Kidney (tissue), 14 donors: ENCODE results near the gene ZBTB16. TPM values are rescaled to one million over a fixed set of nuclear protein-coding genes. Genes with fewer than 3 reads are reported as not detected.

Source experiments
- DNase-seq, 5 donors: peaks; one replicate each; pipeline ENCODE4 v3.0.0-alpha.2; 2013 to 2020
- FAIRE-seq: peaks from 2 replicates; lab custom pipeline; 2012; peaks lifted over from hg19 to GRCh38; lab: Jason Lieb, UNC
- H3K27ac ChIP-seq, 2 donors: one replicate each; pipeline ENCODE4 v1.7.0; 2013; ENCODE audit warnings: low read depth in 2 of 2, low read length in 2 of 2, inconsistent platforms in 1 of 2
- H3K27me3 ChIP-seq: one replicate; pipeline ENCODE4 v1.7.1; 2013; ENCODE audit warnings: low read length, inconsistent platforms; ENCODE audit not compliant: control insufficient read depth, insufficient read depth
- H3K36me3 ChIP-seq, 3 donors: one replicate each; pipeline versions ENCODE4 v1.7.0 to v1.7.1; 2013; ENCODE audit warnings: low read length in 3 of 3, control low read depth in 1 of 3, inconsistent platforms in 1 of 3; ENCODE audit not compliant: insufficient read depth in 3 of 3, control insufficient read depth in 2 of 3
- H3K4me1 ChIP-seq, 3 donors: one replicate each; pipeline versions ENCODE4 v1.7.0 to v1.7.1; 2013; ENCODE audit warnings: low read length in 3 of 3, inconsistent platforms in 1 of 3, low read depth in 1 of 3; ENCODE audit not compliant: control insufficient read depth in 2 of 3, insufficient read depth in 2 of 3
- H3K4me3 ChIP-seq, 3 donors: one replicate each; pipeline versions ENCODE4 v1.7.0 to v1.8.1; 2013; ENCODE audit warnings: low read length in 3 of 3, control low read depth in 1 of 3, inconsistent platforms in 1 of 3
- H3K9ac ChIP-seq, 3 donors: one replicate each; pipeline versions ENCODE4 v1.7.0 to v1.7.1; 2013; ENCODE audit warnings: low read length in 3 of 3, control low read depth in 1 of 3, inconsistent platforms in 1 of 3
- H3K9me3 ChIP-seq, 3 donors: one replicate each; pipeline versions ENCODE4 v1.7.0 to v1.7.1; 2013; ENCODE audit warnings: low read length in 3 of 3, control low read depth in 1 of 3, inconsistent platforms in 1 of 3; ENCODE audit not compliant: control insufficient read depth in 2 of 3, insufficient read depth in 1 of 3
- CTCF ChIP-seq: IDR thresholded peaks from 3 replicates; pipeline ENCODE4 v1.5.1; 2012; ENCODE audit warnings: mild to moderate bottlenecking, moderate library complexity, borderline replicate concordance; ENCODE audit not compliant: insufficient read depth; ENCODE audit errors: extremely low read depth
- intact Hi-C: fragments of 100-400 bp; cut with DNase I; formaldehyde crosslinking; loops from one replicate; pipeline ENCODE4 v1.11.1; 2022
- polyA plus RNA-seq: library from polyadenylated mRNA; stranded (reverse); fragments of 350-450 nt; fragmentation: Illumina TruSeq; extraction: RNeasy Lipid Tissue Mini Kit (QIAGEN cat#74804); gene quantifications from one replicate; pipeline ENCODE4 v1.2.3, GENCODE V29; 2014; ENCODE audit warnings: low read depth, low replicate concordance; ENCODE audit not compliant: insufficient read depth
- total RNA-seq: library from RNA; stranded (reverse); fragmentation: NEBNext Ultra II Directional; extraction: Animal tissue kit (Norgen Biotek cat#: 25700); gene quantifications from one replicate; pipeline ENCODE4 v1.2.1, GENCODE V29; 2021
- donor health status: control.
- donor health status: control.
- donor health status: control.
- donor health status: control.
- donor health status: control.
- donor health status: DM: yes; HTN: yes; CAD: no.
- donor health status: Normal renal cell carcinoma (clear cell type).

The ZBTB16 gene
- total and polyA plus RNA-seq, 2 donors from 2014 or later: 2.5 to 126 TPM

GRCh38 chr11:114254571-114255146, 195.1 kb downstream of the ZBTB16 start:
- Histone ChIP-seq H3K9ac (no peak overlapping the region), H3K27me3 (no peaks in the 10 kb centered on the region), H3K9me3 (no peaks in the 10 kb centered on the region), H3K4me1 (peaks cover 3 to 8% (median 5%) of the 10 kb centered on the region in 3 donors), H3K27ac (no peak overlapping the region), H3K36me3 (peaks cover 0 to 14% (median 8%) of the 10 kb centered on the region in 3 donors), H3K4me3 (no peak overlapping the region)
- FAIRE-seq (no peak), DNase-seq (no peak)
- intact Hi-C loops: no loop called here
- no peak for TF ChIP-seq CTCF

GRCh38 chr11:114255289-114255688, 195.8 kb downstream of the ZBTB16 start:
- peaks cover 0 to 8% (median 8%) of the 10 kb centered on the region in 3 donors for H3K36me3 ChIP-seq
- H3K9ac ChIP-seq: no peak overlapping the region
- H3K27me3 ChIP-seq: no peaks in the 10 kb centered on the region
- DNase-seq (no peak), FAIRE-seq (no peak)
- H3K4me1 ChIP-seq: peaks cover 3 to 8% (median 5%) of the 10 kb centered on the region in 3 donors
- no peak for TF ChIP-seq CTCF
- no peak overlapping the region for H3K27ac ChIP-seq
- intact Hi-C loops: no loop called here
- no peak overlapping the region for H3K4me3 ChIP-seq
- H3K9me3 ChIP-seq: no peaks in the 10 kb centered on the region

GRCh38 chr11:114256176-114256966, 196.9 kb downstream of the ZBTB16 start:
- H3K27me3 ChIP-seq: no peaks in the 10 kb centered on the region
- H3K9ac ChIP-seq: no peak overlapping the region
- intact Hi-C loops: no loop called here
- no peak overlapping the region for H3K4me3 ChIP-seq
- H3K36me3 ChIP-seq: peaks cover 0 to 2% (median 0%) of the 10 kb centered on the region in 3 donors
- H3K4me1 ChIP-seq: peaks cover 3 to 15% (median 5%) of the 10 kb centered on the region in 3 donors
- DNase-seq: no peak
- no peak for FAIRE-seq
- no peak for TF ChIP-seq CTCF
- no peaks in the 10 kb centered on the region for H3K9me3 ChIP-seq
- no peak overlapping the region for H3K27ac ChIP-seq
